Measurements from ENCODE around the gene ATP5MG.
"Not testable (repeated sequence)": the region's sequence is repeated elsewhere in the genome, so short reads cannot be mapped to it uniquely, and the experiment has no call there.

The ATP5MG gene

GRCh38 chr11:118411530-118411929 lies 10.1 kb downstream of the ATP5MG start:
- DNase-seq (ENCODE audit: extremely low read depth, insufficient read length), result no peak
- no peak for TF ChIP-seq CTCF (IDR thresholded peaks at IDR 0.05; ENCODE audit: insufficient read depth, low read length, poor library complexity, severe bottlenecking)
- Histone ChIP-seq H3K36me3 (ENCODE audit: control insufficient read depth, insufficient read depth, low read length) (peaks cover 1% of the 10 kb centered on the region; the same call in 1 of the 2 replicates), H3K27me3 (replicated peaks; ENCODE audit: control insufficient read depth, insufficient read depth, low read length) (no peaks in the 10 kb centered on the region), H3K4me3 (replicated peaks; ENCODE audit: low read depth, low read length) (no peak overlapping the region)

DNA sequence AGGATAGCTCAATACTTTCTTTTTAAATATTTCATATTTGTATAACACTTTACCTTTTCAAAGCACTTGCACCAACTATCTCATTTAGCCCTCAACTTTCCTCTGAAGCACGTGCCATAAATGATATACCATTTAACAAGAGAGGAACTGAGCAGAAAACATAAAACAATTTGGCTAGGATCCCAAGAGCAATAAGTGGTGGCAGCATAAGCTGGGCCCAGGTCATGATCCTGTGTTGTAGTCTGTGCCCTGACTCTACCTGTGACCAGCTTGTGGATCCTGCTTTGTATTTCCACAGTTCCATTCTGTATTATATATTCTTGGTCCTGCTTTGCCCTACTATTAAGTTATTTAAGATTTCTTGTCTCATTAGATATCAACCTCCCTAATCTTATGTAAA lies 11.5 kb downstream of the ATP5MG start:
- H3K27me3 ChIP-seq (replicated peaks; ENCODE audit: control insufficient read depth, insufficient read depth, low read length), result no peaks in the 10 kb centered on the region
- no peaks in the 10 kb centered on the region for H3K36me3 ChIP-seq (ENCODE audit: control insufficient read depth, insufficient read depth, low read length)
- TF ChIP-seq CTCF (IDR thresholded peaks at IDR 0.05; ENCODE audit: insufficient read depth, low read length, poor library complexity, severe bottlenecking), result no peak
- H3K4me3 ChIP-seq (replicated peaks; ENCODE audit: low read depth, low read length), result no peak overlapping the region
- no peak for DNase-seq (ENCODE audit: extremely low read depth, insufficient read length)

DNA sequence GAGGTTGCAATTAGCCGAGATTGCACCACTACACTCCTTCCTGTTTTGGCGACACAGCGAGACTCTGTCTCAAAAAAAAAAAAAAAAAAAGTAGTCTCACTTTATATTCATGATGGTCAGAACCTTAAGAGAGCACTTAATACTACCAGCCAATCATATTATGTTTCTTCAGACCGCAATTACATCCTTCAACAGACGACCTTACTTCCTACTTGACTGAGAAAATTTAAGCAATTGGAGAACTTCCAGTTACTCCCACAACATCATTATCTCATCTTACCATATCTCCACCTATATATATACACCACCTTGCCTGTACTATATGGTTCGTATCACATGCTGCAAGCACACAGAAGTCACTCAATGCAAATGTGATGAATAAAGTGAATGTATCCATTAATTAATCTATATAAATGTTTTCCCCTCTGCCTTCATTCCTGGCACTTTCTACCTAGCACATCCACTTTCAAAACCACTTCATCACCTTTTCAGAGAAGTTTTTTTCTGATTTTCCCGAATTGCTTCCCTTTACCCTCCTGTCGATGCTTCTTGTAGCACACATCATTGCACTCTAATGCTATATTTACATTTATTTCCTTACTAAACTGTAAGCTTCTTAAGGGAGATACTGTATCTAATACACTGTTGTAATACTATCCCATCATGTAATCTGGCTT lies 13.8 kb downstream of the ATP5MG start:
- Histone ChIP-seq H3K36me3 (ENCODE audit: control insufficient read depth, insufficient read depth, low read length) (no peaks in the 10 kb centered on the region), H3K4me3 (replicated peaks; ENCODE audit: low read depth, low read length) (no peak overlapping the region)
- no peak for DNase-seq (ENCODE audit: extremely low read depth, insufficient read length)

DNA sequence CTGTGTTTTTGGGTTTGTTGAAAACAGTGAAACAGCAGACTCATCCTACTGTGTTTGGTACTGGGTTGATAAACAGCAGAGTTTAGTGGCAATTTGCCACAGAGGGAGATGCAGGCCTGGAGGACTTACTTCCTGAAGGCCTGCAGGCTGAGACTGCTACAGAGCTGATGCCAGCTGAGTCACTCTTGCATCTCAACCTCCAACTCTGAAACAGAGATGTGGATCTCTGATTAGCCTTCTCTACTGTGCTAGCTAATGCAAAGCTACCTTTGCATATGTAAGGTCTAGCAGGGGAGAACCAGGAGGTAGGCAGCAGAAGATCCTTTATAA lies 14.3 kb downstream of the ATP5MG start:
- H3K4me3 ChIP-seq (replicated peaks; ENCODE audit: low read depth, low read length), result no peak overlapping the region

More for the DNA sequence above, 13.8 kb downstream of the ATP5MG start:
- H3K27me3 ChIP-seq (replicated peaks; ENCODE audit: control insufficient read depth, insufficient read depth, low read length), result no peaks in the 10 kb centered on the region
- TF ChIP-seq CTCF (IDR thresholded peaks at IDR 0.05; ENCODE audit: insufficient read depth, low read length, poor library complexity, severe bottlenecking), result no peak

DNA sequence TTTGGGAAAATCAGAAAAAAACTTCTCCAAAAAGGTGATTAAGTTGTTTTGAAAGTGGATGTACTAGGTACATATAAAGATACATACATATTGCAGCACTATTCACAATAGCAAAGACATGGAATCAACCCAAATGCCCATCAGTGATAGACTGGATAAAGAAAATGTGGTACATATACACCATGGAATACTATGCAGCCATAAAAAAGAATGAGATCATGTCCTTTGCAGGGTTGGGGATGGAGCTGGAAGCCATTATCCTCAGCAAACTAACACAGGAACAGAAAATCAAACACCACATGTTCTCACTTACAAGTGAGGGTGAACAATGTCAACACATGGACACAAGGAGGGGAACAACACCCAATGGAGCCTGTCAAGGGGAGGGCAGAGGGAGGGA lies 15.5 kb downstream of the ATP5MG start:
- not testable (repeated sequence) for H3K27me3 ChIP-seq (replicated peaks; ENCODE audit: control insufficient read depth, insufficient read depth, low read length); H3K36me3 ChIP-seq (ENCODE audit: control insufficient read depth, insufficient read depth, low read length); DNase-seq (ENCODE audit: extremely low read depth, insufficient read length)

More for the DNA sequence above, 14.3 kb downstream of the ATP5MG start:
- no peaks in the 10 kb centered on the region for H3K36me3 ChIP-seq (ENCODE audit: control insufficient read depth, insufficient read depth, low read length)
- H3K27me3 ChIP-seq (replicated peaks; ENCODE audit: control insufficient read depth, insufficient read depth, low read length), result no peaks in the 10 kb centered on the region
- no peak for TF ChIP-seq CTCF (IDR thresholded peaks at IDR 0.05; ENCODE audit: insufficient read depth, low read length, poor library complexity, severe bottlenecking)
- DNase-seq (ENCODE audit: extremely low read depth, insufficient read length), result no peak

DNA sequence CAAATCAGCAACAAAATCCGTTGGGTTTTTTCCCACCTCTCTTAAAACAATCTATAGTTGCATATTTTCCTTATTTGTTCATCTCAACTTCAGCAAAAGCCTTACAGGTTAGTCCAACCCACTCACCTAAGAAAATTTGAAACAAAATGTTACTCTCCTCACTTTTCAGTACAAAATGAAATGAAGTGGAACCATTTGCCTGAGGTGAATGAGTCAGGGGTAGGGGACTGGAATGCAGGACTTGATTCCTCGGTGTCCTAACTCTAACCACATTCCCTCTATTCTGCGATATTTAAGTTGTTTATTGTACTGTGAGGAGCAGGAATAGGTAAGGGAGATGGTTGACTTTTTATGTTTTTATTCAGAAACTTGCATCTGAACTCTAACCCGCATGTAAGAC lies 16.4 kb downstream of the ATP5MG start:
- H3K27me3 ChIP-seq (replicated peaks; ENCODE audit: control insufficient read depth, insufficient read depth, low read length), result no peaks in the 10 kb centered on the region

More for the DNA sequence above, 15.5 kb downstream of the ATP5MG start:
- H3K4me3 ChIP-seq (replicated peaks; ENCODE audit: low read depth, low read length), result not testable (repeated sequence)

More for the DNA sequence above, 16.4 kb downstream of the ATP5MG start:
- no peak for TF ChIP-seq CTCF (IDR thresholded peaks at IDR 0.05; ENCODE audit: insufficient read depth, low read length, poor library complexity, severe bottlenecking)
- DNase-seq (ENCODE audit: extremely low read depth, insufficient read length), result no peak
- Histone ChIP-seq H3K36me3 (ENCODE audit: control insufficient read depth, insufficient read depth, low read length) (no peaks in the 10 kb centered on the region), H3K4me3 (replicated peaks; ENCODE audit: low read depth, low read length) (no peak overlapping the region)

Measured in GM06990 (cell line).